ENCODE results near the gene FGF4. TPM values are rescaled to one million over a fixed set of nuclear protein-coding genes. Genes with fewer than 3 reads are reported as not detected.

FGF4 gene
- total RNA-seq, 2 donors from 2014 or later: 0.28 TPM; not detected in 1

DNA sequence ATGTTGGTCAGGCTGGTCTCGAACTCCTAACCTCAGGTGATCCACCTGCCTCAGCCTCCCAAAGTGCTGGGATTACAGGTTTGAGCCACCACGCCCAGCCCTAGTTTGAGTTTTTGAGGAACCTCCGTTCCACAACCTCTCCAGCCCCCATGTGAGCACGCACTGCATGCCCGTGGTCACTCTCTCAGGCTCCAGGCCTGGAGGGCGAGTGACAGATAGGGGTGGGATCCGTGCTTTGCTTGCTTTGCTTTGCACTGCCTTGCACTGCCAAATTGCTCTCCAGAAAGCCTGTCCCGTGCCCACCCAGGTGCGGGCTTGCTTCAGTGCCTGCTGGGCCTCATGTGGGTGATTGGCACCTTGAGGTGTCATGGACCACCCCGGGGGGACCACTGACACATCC is 29.9 kb downstream of the FGF4 start:
- Histone ChIP-seq H3K36me3 (no peaks in the 10 kb centered on the region), H3K4me3 (no peak overlapping the region), H3K27me3 (replicated peaks; ENCODE audit: insufficient read depth) (no peaks in the 10 kb centered on the region), H3K4me1 (replicated peaks) (no peaks in the 10 kb centered on the region), H3K9me3 (no peaks in the 10 kb centered on the region), H3K27ac (no peak overlapping the region)
- 91% methylated on average over 10 of the region's 10 CpGs for WGBS
- no peak for DNase-seq (ENCODE audit: low spot score)
- TF ChIP-seq POLR2A (IDR thresholded peaks at IDR 0.05) (no peak), POLR2AphosphoS5 (IDR thresholded peaks at IDR 0.05) (no peak)
- TF ChIP-seq, protein P1, sequence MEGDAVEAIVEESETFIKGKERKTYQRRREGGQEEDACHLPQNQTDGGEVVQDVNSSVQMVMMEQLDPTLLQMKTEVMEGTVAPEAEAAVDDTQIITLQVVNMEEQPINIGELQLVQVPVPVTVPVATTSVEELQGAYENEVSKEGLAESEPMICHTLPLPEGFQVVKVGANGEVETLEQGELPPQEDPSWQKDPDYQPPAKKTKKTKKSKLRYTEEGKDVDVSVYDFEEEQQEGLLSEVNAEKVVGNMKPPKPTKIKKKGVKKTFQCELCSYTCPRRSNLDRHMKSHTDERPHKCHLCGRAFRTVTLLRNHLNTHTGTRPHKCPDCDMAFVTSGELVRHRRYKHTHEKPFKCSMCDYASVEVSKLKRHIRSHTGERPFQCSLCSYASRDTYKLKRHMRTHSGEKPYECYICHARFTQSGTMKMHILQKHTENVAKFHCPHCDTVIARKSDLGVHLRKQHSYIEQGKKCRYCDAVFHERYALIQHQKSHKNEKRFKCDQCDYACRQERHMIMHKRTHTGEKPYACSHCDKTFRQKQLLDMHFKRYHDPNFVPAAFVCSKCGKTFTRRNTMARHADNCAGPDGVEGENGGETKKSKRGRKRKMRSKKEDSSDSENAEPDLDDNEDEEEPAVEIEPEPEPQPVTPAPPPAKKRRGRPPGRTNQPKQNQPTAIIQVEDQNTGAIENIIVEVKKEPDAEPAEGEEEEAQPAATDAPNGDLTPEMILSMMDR (IDR thresholded peaks at IDR 0.05): no peak
- intact Hi-C loops (cut with DNase I): no loop called here

DNA sequence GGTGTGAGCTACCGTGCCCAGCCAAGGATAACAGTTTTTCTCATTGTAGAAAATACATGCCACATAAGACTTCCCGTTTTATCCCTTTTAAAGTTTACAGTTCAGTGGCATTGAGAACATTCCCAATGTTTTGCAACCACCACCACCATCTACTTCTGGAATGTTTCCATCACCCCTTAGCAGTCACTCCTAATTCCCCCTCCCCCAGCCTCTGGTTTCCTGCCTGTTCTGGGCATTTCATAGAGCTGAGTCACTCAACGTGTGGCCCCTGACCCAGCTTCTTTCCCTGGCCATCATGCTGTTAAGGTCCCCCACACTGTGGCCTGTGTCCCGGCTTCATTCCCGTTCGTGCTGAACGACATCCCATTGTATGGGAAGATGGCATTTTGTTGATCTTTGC is 30.7 kb downstream of the FGF4 start:
- H3K27ac ChIP-seq: no peak overlapping the region
- 72% methylated on average over 7 of the region's 7 CpGs for WGBS
- TF ChIP-seq, protein P1 (IDR thresholded peaks at IDR 0.05): no peak
- TF ChIP-seq POLR2AphosphoS5 (IDR thresholded peaks at IDR 0.05) (no peak), POLR2A (IDR thresholded peaks at IDR 0.05) (no peak)
- H3K9me3 ChIP-seq: no peaks in the 10 kb centered on the region
- H3K27me3 ChIP-seq (replicated peaks; ENCODE audit: insufficient read depth): no peaks in the 10 kb centered on the region
- no peak overlapping the region for H3K4me3 ChIP-seq
- DNase-seq (ENCODE audit: low spot score): no peak
- H3K36me3 ChIP-seq: no peaks in the 10 kb centered on the region
- intact Hi-C loops (cut with DNase I): no loop called here
- no peaks in the 10 kb centered on the region for H3K4me1 ChIP-seq (replicated peaks)

- H3K36me3 ChIP-seq: no peaks in the 10 kb centered on the region
- H3K9me3 ChIP-seq: no peaks in the 10 kb centered on the region
- 99% methylated on average over 3 of the region's 3 CpGs for WGBS
- no peak for TF ChIP-seq POLR2A (IDR thresholded peaks at IDR 0.05)
- H3K27me3 ChIP-seq (replicated peaks; ENCODE audit: insufficient read depth): no peaks in the 10 kb centered on the region
- H3K4me3 ChIP-seq: no peak overlapping the region
- intact Hi-C loops (cut with DNase I): no loop called here
- DNase-seq (ENCODE audit: low spot score): no peak
- no peak overlapping the region for H3K27ac ChIP-seq
- H3K4me1 ChIP-seq (replicated peaks): no peaks in the 10 kb centered on the region
These were observed 40.3 kb downstream of the FGF4 start for GRCh38 chr11:69734841-69735240.

GRCh38 chr11:69734367-69734766 is 40.8 kb downstream of the FGF4 start:
- Histone ChIP-seq H3K4me3 (no peak overlapping the region), H3K27ac (no peak overlapping the region), H3K9me3 (no peaks in the 10 kb centered on the region), H3K36me3 (no peaks in the 10 kb centered on the region), H3K4me1 (replicated peaks) (no peaks in the 10 kb centered on the region), H3K27me3 (replicated peaks; ENCODE audit: insufficient read depth) (no peaks in the 10 kb centered on the region)
- TF ChIP-seq POLR2A (IDR thresholded peaks at IDR 0.05) (no peak), POLR2AphosphoS5 (IDR thresholded peaks at IDR 0.05) (no peak)
- TF ChIP-seq, protein P1 (IDR thresholded peaks at IDR 0.05): no peak
- intact Hi-C loops (cut with DNase I): no loop called here
- no peak for DNase-seq (ENCODE audit: low spot score)
- 95% methylated on average over 2 of the region's 2 CpGs for WGBS

DNA sequence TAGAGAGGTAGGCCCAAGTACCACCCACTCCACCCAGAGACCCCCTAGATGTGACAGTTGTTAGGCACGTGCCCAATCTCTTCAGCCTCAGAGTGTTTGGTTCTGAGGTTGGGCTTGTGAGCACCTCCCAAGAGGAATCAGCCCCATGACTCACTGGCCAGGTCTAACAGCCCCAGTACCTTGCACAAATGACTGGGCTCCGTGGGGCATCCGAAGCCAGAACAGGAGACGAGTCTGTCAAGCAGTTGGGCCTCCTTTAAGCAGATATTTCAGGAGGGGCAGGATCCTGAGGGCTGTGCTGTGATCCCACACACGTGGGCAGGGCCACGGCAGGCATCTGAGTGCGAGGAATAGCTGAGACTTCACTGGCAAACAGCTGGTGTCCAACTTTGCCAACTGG is 42.2 kb downstream of the FGF4 start:
- TF ChIP-seq, protein P1 (IDR thresholded peaks at IDR 0.05): no peak
- TF ChIP-seq POLR2A (IDR thresholded peaks at IDR 0.05): no peak
- TF ChIP-seq POLR2AphosphoS5 (IDR thresholded peaks at IDR 0.05): no peak
- no peaks in the 10 kb centered on the region for H3K27me3 ChIP-seq (replicated peaks; ENCODE audit: insufficient read depth)
- no peak overlapping the region for H3K4me3 ChIP-seq
- no peak overlapping the region for H3K27ac ChIP-seq
- no peaks in the 10 kb centered on the region for H3K4me1 ChIP-seq (replicated peaks)
- intact Hi-C loops (cut with DNase I): no loop called here
- H3K9me3 ChIP-seq: no peaks in the 10 kb centered on the region
- no peak for DNase-seq (ENCODE audit: low spot score)
- 70% methylated on average over 7 of the region's 7 CpGs for WGBS
- H3K36me3 ChIP-seq: no peaks in the 10 kb centered on the region
